ENCODE measurements around the gene TRAM2. TPM values are rescaled to one million over a fixed set of nuclear protein-coding genes. Genes with fewer than 3 reads are reported as not detected.
A peak's percentile ranks its signal among the peaks of the same experiment; 100 is the strongest.

TRAM2 gene
- total and polyA plus RNA-seq, 2 of the 13 experiments (the other 11 are each of a cell fraction or from before 2014, with no cell fraction given), result 49.1 to 72.5 TPM

DNA sequence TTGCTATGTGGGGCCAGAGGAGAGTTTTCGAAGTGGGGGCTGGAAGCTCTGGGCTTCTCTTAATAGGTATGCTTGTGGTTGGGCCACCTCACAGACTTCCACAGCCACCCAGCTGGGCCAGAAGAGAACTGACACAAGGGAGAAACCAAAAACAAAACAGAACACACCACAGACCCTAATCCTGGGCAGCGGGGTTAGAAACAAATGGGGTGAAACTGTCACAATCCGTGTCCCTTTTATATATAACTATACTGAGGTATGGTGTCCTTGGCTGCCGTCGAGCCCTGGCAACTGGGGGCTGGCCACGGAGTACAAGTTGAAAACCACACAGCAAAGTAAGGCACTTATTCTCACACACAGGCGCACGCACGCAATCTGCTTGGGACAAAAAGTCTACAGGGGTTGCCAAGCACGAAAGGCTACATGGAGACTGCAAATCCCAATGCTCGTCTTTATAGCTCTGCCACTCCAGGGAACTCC, 78.3 kb downstream of the TRAM2 start (continued):
- TF ChIP-seq POLR2G (IDR thresholded peaks at IDR 0.05; ENCODE audit: low read depth, low read length) (no peak), KDM2A (CRISPR knock-in tag; IDR thresholded peaks at IDR 0.05; ENCODE audit: borderline replicate concordance, low read depth) (0 out of 2 replicates have a peak, but pooled peaks have one; percentile 15), TEF (CRISPR knock-in tag; IDR thresholded peaks at IDR 0.05) (no peak), BORCS8-MEF2B (CRISPR knock-in tag; IDR thresholded peaks at IDR 0.05) (no peak), GATA4 (IDR thresholded peaks at IDR 0.05; ENCODE audit: borderline replicate concordance, low read depth) (no peak), ZFP62 (CRISPR knock-in tag; IDR thresholded peaks at IDR 0.05) (no peak), ZNF883 (CRISPR knock-in tag; IDR thresholded peaks at IDR 0.05; ENCODE audit: not compliant biosample characterization) (no peak), ZNF674 (CRISPR knock-in tag; IDR thresholded peaks at IDR 0.05; ENCODE audit: low read depth) (no peak), THYN1 (CRISPR knock-in tag; IDR thresholded peaks at IDR 0.05; ENCODE audit: borderline replicate concordance, low read depth) (no peak), ZNF34 (CRISPR knock-in tag; IDR thresholded peaks at IDR 0.05; ENCODE audit: borderline replicate concordance) (0 out of 2 replicates have a peak, but pooled peaks have one; percentile 52), SAFB2 (CRISPR knock-in tag; IDR thresholded peaks at IDR 0.05; ENCODE audit: borderline replicate concordance, low read depth) (0 out of 2 replicates have a peak, but pooled peaks have one; percentile 5), YEATS2 (CRISPR knock-in tag; IDR thresholded peaks at IDR 0.05; ENCODE audit: borderline replicate concordance) (no peak), AGO2 (optimal IDR thresholded peaks at IDR 0.05; ENCODE audit: low read depth, low read length) (peak; percentile 25), THAP9 (CRISPR knock-in tag; IDR thresholded peaks at IDR 0.05; ENCODE audit: borderline replicate concordance) (no peak)
- TF ChIP-seq, protein P1, sequence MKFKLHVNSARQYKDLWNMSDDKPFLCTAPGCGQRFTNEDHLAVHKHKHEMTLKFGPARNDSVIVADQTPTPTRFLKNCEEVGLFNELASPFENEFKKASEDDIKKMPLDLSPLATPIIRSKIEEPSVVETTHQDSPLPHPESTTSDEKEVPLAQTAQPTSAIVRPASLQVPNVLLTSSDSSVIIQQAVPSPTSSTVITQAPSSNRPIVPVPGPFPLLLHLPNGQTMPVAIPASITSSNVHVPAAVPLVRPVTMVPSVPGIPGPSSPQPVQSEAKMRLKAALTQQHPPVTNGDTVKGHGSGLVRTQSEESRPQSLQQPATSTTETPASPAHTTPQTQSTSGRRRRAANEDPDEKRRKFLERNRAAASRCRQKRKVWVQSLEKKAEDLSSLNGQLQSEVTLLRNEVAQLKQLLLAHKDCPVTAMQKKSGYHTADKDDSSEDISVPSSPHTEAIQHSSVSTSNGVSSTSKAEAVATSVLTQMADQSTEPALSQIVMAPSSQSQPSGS (CRISPR knock-in tag; IDR thresholded peaks at IDR 0.05), result no peak
- TF ChIP-seq, protein P2, sequence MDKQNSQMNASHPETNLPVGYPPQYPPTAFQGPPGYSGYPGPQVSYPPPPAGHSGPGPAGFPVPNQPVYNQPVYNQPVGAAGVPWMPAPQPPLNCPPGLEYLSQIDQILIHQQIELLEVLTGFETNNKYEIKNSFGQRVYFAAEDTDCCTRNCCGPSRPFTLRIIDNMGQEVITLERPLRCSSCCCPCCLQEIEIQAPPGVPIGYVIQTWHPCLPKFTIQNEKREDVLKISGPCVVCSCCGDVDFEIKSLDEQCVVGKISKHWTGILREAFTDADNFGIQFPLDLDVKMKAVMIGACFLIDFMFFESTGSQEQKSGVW (CRISPR knock-in tag; IDR thresholded peaks at IDR 0.05; ENCODE audit: borderline replicate concordance), result no peak

All from HepG2 (cell line).